Endothelial cell (in vitro differentiated cells): ENCODE results near the gene GNL3L. TPM values are rescaled to one million over a fixed set of nuclear protein-coding genes. Genes with fewer than 3 reads are reported as not detected.

Experiments used
- DNase-seq: peaks from one replicate; pipeline ENCODE4 v3.0.0; 2021; ENCODE audit warnings: low spot score
- H3K27ac Mint-ChIP-seq: one replicate; pipeline ENCODE4 v1.8.0; 2021; ENCODE audit warnings: mixed read lengths, inconsistent platforms; ENCODE audit not compliant: unreplicated experiment
- H3K27me3 Mint-ChIP-seq: one replicate; pipeline ENCODE4 v1.8.0; 2021; ENCODE audit warnings: mild to moderate bottlenecking, moderate library complexity, mixed read lengths, inconsistent platforms; ENCODE audit not compliant: unreplicated experiment
- H3K36me3 Mint-ChIP-seq: one replicate; pipeline ENCODE4 v1.8.0; 2021; ENCODE audit warnings: mild to moderate bottlenecking, low read depth, mixed read lengths, inconsistent platforms; ENCODE audit not compliant: unreplicated experiment
- H3K4me1 Mint-ChIP-seq: one replicate; pipeline ENCODE4 v1.8.0; 2021; ENCODE audit warnings: mild to moderate bottlenecking, mixed read lengths, inconsistent platforms; ENCODE audit not compliant: unreplicated experiment
- H3K4me3 Mint-ChIP-seq: one replicate; pipeline ENCODE4 v1.8.0; 2021; ENCODE audit warnings: mild to moderate bottlenecking, mixed read lengths, inconsistent platforms; ENCODE audit not compliant: unreplicated experiment
- H3K9me3 Mint-ChIP-seq: one replicate; pipeline ENCODE4 v1.8.0; 2021; ENCODE audit warnings: mixed read lengths, inconsistent platforms; ENCODE audit not compliant: unreplicated experiment
- CTCF ChIP-seq: fragments of 200-600 bp; sonication (generic); IDR thresholded peaks from one replicate; pipeline ENCODE4 v1.5.0; 2021; ENCODE audit warnings: antibody characterized with exemption; ENCODE audit not compliant: unreplicated experiment
- total RNA-seq: library from RNA; stranded (reverse); fragmentation: NEBNext Ultra II Directional; extraction: Animal tissue kit (Norgen Biotek cat#: 25700); gene quantifications from one replicate; pipeline ENCODE4 v1.2.1, GENCODE V29; 2021; ENCODE audit not compliant: unreplicated experiment

GNL3L gene
- total RNA-seq, 1 donor from 2014 or later: 32.7 TPM

- no peaks in the 10 kb centered on the region for H3K9me3 Mint-ChIP-seq
- peak overlapping the region; percentile 36 for H3K27ac Mint-ChIP-seq
- H3K4me3 Mint-ChIP-seq: peak overlapping the region; percentile 79
- TF ChIP-seq CTCF: no peak
- no peaks in the 10 kb centered on the region for H3K36me3 Mint-ChIP-seq
- H3K4me1 Mint-ChIP-seq: peaks cover 8% of the 10 kb centered on the region
- DNase-seq: no peak
- H3K27me3 Mint-ChIP-seq: peaks cover 4% of the 10 kb centered on the region
Observed at GRCh38 chrX:54496517-54496852, 33.5 kb upstream of the GNL3L start.

- H3K27ac Mint-ChIP-seq: peak overlapping the region; percentile 19
- H3K27me3 Mint-ChIP-seq: peaks cover 4% of the 10 kb centered on the region
- H3K9me3 Mint-ChIP-seq: no peaks in the 10 kb centered on the region
- TF ChIP-seq CTCF: no peak
- DNase-seq: no peak
- H3K36me3 Mint-ChIP-seq: no peaks in the 10 kb centered on the region
- peak overlapping the region; percentile 79 for H3K4me3 Mint-ChIP-seq
- peaks cover 8% of the 10 kb centered on the region for H3K4me1 Mint-ChIP-seq
Observed at GRCh38 chrX:54496936-54497335, 33.1 kb upstream of the GNL3L start.

GRCh38 chrX:54509400-54509799 is 20.6 kb upstream of the GNL3L start:
- Mint-ChIP-seq H3K9me3 (no peaks in the 10 kb centered on the region), H3K27me3 (peaks cover 3% of the 10 kb centered on the region), H3K4me3 (no peak overlapping the region), H3K27ac (peak overlapping the region; percentile 77), H3K36me3 (no peaks in the 10 kb centered on the region), H3K4me1 (peaks cover 5% of the 10 kb centered on the region)
- TF ChIP-seq CTCF: no peak
- DNase-seq: no peak

GRCh38 chrX:54529151-54529550 is 868 bp upstream of the GNL3L start:
- H3K9me3 Mint-ChIP-seq: no peaks in the 10 kb centered on the region
- H3K27ac Mint-ChIP-seq: peak overlapping the region; percentile 98

GRCh38 chrX:54530357-54530900 is 410 bp downstream of the GNL3L start:
- no peaks in the 10 kb centered on the region for H3K9me3 Mint-ChIP-seq
- no peak for DNase-seq
- H3K36me3 Mint-ChIP-seq: peaks cover 3% of the 10 kb centered on the region
- peak overlapping the region; percentile 84 for H3K27ac Mint-ChIP-seq
- peaks cover 11% of the 10 kb centered on the region for H3K27me3 Mint-ChIP-seq
- peaks cover 21% of the 10 kb centered on the region for H3K4me1 Mint-ChIP-seq
- TF ChIP-seq CTCF: no peak
- peak overlapping the region; percentile 93 for H3K4me3 Mint-ChIP-seq

More at GRCh38 chrX:54529151-54529550, 868 bp upstream of the GNL3L start:
- Mint-ChIP-seq H3K27me3 (peaks cover 12% of the 10 kb centered on the region), H3K36me3 (peaks cover 3% of the 10 kb centered on the region), H3K4me3 (peak overlapping the region; percentile 93), H3K4me1 (peaks cover 21% of the 10 kb centered on the region)
- DNase-seq: no peak
- TF ChIP-seq CTCF: no peak
